Panc1 (cell line): ENCODE measurements around the gene B3GLCT.
"Not testable (repeated sequence)": the region's sequence is repeated elsewhere in the genome, so short reads cannot be mapped to it uniquely, and the experiment has no call there.

Source experiments
- CTCF ChIP-seq: fragments of 450-650 bp; IDR thresholded peaks from 2 replicates; pipeline ENCODE4 v1.5.1; 2017; ENCODE audit warnings: mild to moderate bottlenecking
- REST ChIP-seq, 2 experiments: IDR thresholded peaks; 2 replicates each; pipeline ENCODE4 v1.6.1; 2011 to 2012; ENCODE audit warnings: low read depth in 2 of 2, control low read depth in 1 of 2, low read length in 1 of 2, mild to moderate bottlenecking in 1 of 2, moderate library complexity in 1 of 2; ENCODE audit not compliant: insufficient read depth in 1 of 2
- SIN3A ChIP-seq: IDR thresholded peaks from 2 replicates; pipeline ENCODE4 v1.6.1; 2012; ENCODE audit warnings: low read depth, mild to moderate bottlenecking, low read length, moderate library complexity, borderline replicate concordance; ENCODE audit not compliant: insufficient read depth

GRCh38 chr13:31216916-31217315 lies 17.1 kb downstream of the B3GLCT start:
- not testable (repeated sequence) for TF ChIP-seq CTCF; SIN3A; REST (IDR thresholded peaks at IDR 0.05; ENCODE audit: insufficient read depth in 1 of 2, low read depth in 2 of 2, low read length in 1 of 2)
